Gastrocnemius medialis (tissue), 4 donors: ENCODE data around the gene ZC3H12C. TPM values are rescaled to one million over a fixed set of nuclear protein-coding genes. Genes with fewer than 3 reads are reported as not detected.

Experiments used
- ATAC-seq, 2 donors: fragments of 150-250 bp; one replicate each; pipeline ENCODE4 v1.9.1; 2016
- DNase-seq, 2 donors: peaks; one replicate each; pipeline ENCODE4 v3.0.0-alpha.2; 2019
- H3K27ac ChIP-seq, 4 donors: fragments of 200-600 bp; sonication (generic); 1 replicate in 1 of 4; 2 replicates in 3 of 4; pipeline ENCODE4 v1.5.1; 2016 to 2018; ENCODE audit warnings: mild to moderate bottlenecking in 2 of 4, moderate library complexity in 1 of 4
- H3K27me3 ChIP-seq, 3 donors: fragments of 200-600 bp; sonication (generic) in 2 of 3; 1 replicate in 1 of 3; 2 replicates in 2 of 3; pipeline versions ENCODE4 v1.5.1 to v1.6.0; 2016 to 2019; ENCODE audit warnings: mild to moderate bottlenecking in 1 of 3, moderate library complexity in 1 of 3
- H3K36me3 ChIP-seq, 2 donors: fragments of 200-600 bp; sonication (generic) in 1 of 2; one replicate each; pipeline ENCODE4 v1.5.1; 2017 to 2018
- H3K4me1 ChIP-seq, 2 donors: fragments of 200-600 bp; sonication (generic) in 1 of 2; one replicate each; pipeline ENCODE4 v1.5.1; 2016 to 2017; ENCODE audit warnings: mild to moderate bottlenecking in 2 of 2
- H3K4me3 ChIP-seq, 4 donors: fragments of 200-600 bp; sonication (generic) in 3 of 4; 1 replicate in 1 of 4; 2 replicates in 3 of 4; pipeline ENCODE4 v1.5.1; 2016 to 2019; ENCODE audit warnings: mild to moderate bottlenecking in 2 of 4
- H3K9me3 ChIP-seq, 3 donors: fragments of 200-600 bp; sonication (generic) in 2 of 3; 1 replicate in 1 of 3; 2 replicates in 2 of 3; pipeline ENCODE4 v1.5.1; 2016 to 2019
- POLR2A ChIP-seq, 2 donors: fragments of 450-650 bp; IDR thresholded peaks; one replicate each; pipeline ENCODE4 v1.6.1; 2017; ENCODE audit warnings: antibody characterized with exemption in 2 of 2, mild to moderate bottlenecking in 2 of 2, moderate library complexity in 2 of 2
- in situ Hi-C, 4 donors: fragments of 200-750 bp; cut with MboI; loops; one replicate each; pipeline versions ENCODE4 v1.15.0 to v1.8.0; 2017; ENCODE audit warnings: low sequenced_read_pairs in 4 of 4
- intact Hi-C: fragments of 100-400 bp; cut with DNase I; formaldehyde crosslinking; loops from one replicate; pipeline ENCODE4 v1.15.1; 2023; ENCODE audit warnings: low total_unique reads
- total RNA-seq, 4 donors: library from RNA; depleted of rRNA; stranded (reverse); fragments of >200 nt; gene quantifications; one replicate each; pipeline versions ENCODE4 v1.1.0 to v1.2.3, GENCODE V29; 2016
- TF ChIP-seq, protein P1 (sequence below), 5 experiments: fragments of 450-650 bp in 3 of 5; fragments of 200-600 bp in 2 of 5; sonication (generic) in 2 of 5; IDR thresholded peaks in 4 of 5; conservative IDR thresholded peaks in 1 of 5; 1 replicate in 4 of 5; 2 replicates in 1 of 5; pipeline ENCODE4 v1.5.1; 2016 to 2019; ENCODE audit warnings: antibody characterized with exemption in 5 of 5, mild to moderate bottlenecking in 3 of 5, moderate library complexity in 3 of 5

ZC3H12C gene
- total RNA-seq, 4 donors from 2014 or later: 20.9 to 41.1 (median 30.9) TPM

DNA sequence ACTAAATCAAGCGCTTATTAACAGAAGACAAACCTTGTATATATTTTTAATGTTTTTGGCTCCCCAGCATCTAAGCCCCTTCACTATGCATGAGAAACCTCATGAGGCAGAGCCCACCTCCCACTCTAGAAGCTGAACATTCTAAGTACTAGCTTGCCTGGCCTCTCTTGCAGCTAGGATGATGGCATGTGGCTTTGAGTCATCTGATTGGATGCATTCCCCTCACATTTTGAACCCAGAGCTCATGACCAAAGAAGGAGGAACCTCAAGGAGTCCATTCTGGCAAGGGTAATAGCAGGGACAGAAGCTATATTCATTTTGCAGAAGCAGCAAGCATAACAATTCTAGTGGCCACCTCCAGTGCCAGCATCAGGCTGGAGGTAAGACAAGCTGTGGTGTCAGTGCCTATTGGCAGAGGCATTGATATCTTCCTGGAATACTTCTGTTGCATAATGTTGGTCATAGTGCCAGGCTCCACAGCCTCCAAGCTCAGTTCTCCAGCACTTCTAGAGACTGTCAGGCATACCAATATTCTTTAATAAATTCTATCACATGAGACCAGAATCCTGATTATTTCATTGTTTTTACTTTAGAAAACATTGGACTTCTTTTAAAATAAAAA is 14.2 kb upstream of the ZC3H12C start:
- in situ Hi-C loops: no loop called here
- TF ChIP-seq POLR2A (IDR thresholded peaks at IDR 0.05): no peak
- TF ChIP-seq, protein P1, sequence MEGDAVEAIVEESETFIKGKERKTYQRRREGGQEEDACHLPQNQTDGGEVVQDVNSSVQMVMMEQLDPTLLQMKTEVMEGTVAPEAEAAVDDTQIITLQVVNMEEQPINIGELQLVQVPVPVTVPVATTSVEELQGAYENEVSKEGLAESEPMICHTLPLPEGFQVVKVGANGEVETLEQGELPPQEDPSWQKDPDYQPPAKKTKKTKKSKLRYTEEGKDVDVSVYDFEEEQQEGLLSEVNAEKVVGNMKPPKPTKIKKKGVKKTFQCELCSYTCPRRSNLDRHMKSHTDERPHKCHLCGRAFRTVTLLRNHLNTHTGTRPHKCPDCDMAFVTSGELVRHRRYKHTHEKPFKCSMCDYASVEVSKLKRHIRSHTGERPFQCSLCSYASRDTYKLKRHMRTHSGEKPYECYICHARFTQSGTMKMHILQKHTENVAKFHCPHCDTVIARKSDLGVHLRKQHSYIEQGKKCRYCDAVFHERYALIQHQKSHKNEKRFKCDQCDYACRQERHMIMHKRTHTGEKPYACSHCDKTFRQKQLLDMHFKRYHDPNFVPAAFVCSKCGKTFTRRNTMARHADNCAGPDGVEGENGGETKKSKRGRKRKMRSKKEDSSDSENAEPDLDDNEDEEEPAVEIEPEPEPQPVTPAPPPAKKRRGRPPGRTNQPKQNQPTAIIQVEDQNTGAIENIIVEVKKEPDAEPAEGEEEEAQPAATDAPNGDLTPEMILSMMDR (IDR thresholded peaks at IDR 0.05 in 4 of 5, conservative IDR thresholded peaks at IDR 0.05 in 1 of 5): no peak
- peak; percentile 58 to 76 for ATAC-seq

DNA sequence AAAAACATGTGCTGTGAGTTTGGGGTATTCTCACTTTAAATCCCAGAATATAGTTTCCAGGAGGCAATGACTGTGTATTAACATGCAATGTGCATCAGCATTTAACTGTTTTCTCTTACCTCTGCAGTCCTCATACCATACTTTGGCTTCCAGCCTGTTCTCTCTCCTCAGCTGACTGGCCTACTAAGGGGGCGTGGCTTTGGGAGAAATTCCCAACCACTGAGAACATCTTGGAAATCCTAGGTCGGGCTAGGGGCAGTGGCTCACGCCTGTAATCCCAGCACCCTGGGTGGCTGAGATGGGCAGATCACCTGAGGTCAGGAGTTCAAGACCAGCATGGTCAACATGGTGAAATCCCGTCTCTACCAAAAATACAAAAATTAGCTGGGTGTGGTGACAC is 13.5 kb upstream of the ZC3H12C start:
- H3K9me3 ChIP-seq: peaks cover 0 to 3% (median 0%) of the 10 kb centered on the region in 3 donors
- H3K27ac ChIP-seq: no peak overlapping the region
- H3K36me3 ChIP-seq: no peaks in the 10 kb centered on the region
- TF ChIP-seq, protein P1 (IDR thresholded peaks at IDR 0.05 in 4 of 5, conservative IDR thresholded peaks at IDR 0.05 in 1 of 5): no peak
- intact Hi-C loops (no loop called here), in situ Hi-C loops (no loop called here)
- no peak for DNase-seq
- no peaks in the 10 kb centered on the region for H3K27me3 ChIP-seq
- H3K4me1 ChIP-seq: no peaks in the 10 kb centered on the region
- H3K4me3 ChIP-seq: no peak overlapping the region
- ATAC-seq: no peak

More for the DNA sequence above, 14.2 kb upstream of the ZC3H12C start:
- Histone ChIP-seq H3K4me3 (no peak overlapping the region), H3K27me3 (no peaks in the 10 kb centered on the region), H3K36me3 (no peaks in the 10 kb centered on the region), H3K4me1 (no peaks in the 10 kb centered on the region), H3K9me3 (peaks cover 0 to 3% (median 0%) of the 10 kb centered on the region in 3 donors), H3K27ac (no peak overlapping the region)
- intact Hi-C loops: no loop called here
- DNase-seq: no peak

DNA sequence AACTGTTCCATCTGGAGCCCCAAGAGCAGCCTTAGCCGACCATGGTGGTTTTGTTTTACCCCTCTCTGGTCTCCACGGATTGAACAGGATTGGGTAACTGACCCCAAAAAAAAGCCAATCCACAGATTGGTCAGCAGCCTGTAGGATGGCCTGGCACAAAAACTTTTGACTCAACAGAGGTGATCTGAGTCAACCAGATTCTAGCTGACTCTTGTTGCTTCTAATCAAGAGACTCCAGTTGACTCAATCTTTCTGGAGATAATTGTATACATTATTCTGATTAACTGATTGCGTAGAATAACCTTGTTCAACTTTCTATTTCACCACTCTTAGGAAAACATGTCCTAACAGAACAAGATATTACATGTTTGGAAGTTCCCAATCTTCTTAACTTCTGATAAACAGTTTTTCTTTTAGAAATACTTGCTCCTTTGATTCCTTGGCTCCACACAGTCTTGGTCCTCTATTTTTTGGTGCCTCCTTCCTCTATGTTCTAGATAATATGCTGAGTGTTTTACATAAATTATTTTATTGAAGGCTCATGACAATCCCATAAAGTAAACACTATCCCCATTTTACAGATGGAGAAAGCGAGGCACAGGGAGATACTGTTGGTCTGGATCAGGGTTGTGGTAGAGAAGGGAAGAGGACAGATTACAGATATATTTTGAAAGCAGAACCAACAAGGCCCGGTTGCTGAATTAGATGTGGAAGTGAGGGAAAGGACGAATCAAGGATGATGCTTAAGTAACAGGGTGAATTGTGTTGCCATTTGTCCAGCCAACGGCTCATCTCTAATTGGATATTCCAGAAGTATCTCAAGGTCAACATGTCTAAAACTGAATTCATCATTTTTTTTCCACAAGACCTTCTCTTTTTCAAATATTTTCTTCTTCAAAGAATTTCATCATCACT is 11.5 kb upstream of the ZC3H12C start:
- in situ Hi-C loops: no loop called here
- no peak overlapping the region for H3K4me3 ChIP-seq
- intact Hi-C loops: no loop called here

DNA sequence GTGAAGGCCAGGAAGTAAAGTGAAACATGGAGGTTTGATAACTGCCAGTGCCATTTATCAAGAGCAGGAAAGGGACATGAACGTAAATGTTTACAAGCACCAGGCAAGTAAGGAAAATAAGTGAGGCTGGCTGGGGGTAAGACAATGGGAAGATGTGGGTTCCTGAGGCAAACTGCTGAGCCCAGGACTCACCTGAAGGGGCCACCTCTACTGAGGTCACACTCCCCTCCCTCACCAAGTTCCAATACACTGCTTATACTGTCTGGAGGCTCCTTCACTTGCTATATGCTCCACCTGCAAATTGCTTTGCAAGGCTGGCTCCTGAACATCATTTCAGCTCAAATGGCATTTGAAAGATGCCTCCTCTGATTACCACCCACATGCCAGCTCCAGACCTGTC is 10.3 kb upstream of the ZC3H12C start:
- DNase-seq (no peak), ATAC-seq (no peak)
- intact Hi-C loops: no loop called here
- Histone ChIP-seq H3K27me3 (no peaks in the 10 kb centered on the region), H3K4me1 (no peaks in the 10 kb centered on the region), H3K27ac (no peak overlapping the region), H3K4me3 (no peak overlapping the region), H3K36me3 (no peaks in the 10 kb centered on the region), H3K9me3 (peaks cover 0 to 3% (median 0%) of the 10 kb centered on the region in 3 donors)
- in situ Hi-C loops: no loop called here
- no peak for TF ChIP-seq POLR2A (IDR thresholded peaks at IDR 0.05)
- TF ChIP-seq, protein P1 (IDR thresholded peaks at IDR 0.05 in 4 of 5, conservative IDR thresholded peaks at IDR 0.05 in 1 of 5): no peak

More for the DNA sequence above, 11.5 kb upstream of the ZC3H12C start:
- TF ChIP-seq POLR2A (IDR thresholded peaks at IDR 0.05): no peak
- TF ChIP-seq, protein P1 (IDR thresholded peaks at IDR 0.05 in 4 of 5, conservative IDR thresholded peaks at IDR 0.05 in 1 of 5): no peak
- Histone ChIP-seq H3K27me3 (no peaks in the 10 kb centered on the region), H3K27ac (no peak overlapping the region), H3K36me3 (no peaks in the 10 kb centered on the region), H3K9me3 (peaks cover 0 to 3% (median 0%) of the 10 kb centered on the region in 3 donors), H3K4me1 (no peaks in the 10 kb centered on the region)
- ATAC-seq (no peak), DNase-seq (no peak)
